ENCODE results near the gene SNRPB2.

SNRPB2 gene

GRCh38 chr20:16764560-16764959 lies 34.7 kb downstream of the SNRPB2 start:
- DNase-seq (ENCODE audit: low spot score) = no peak
- Histone ChIP-seq H2BK15ac (ENCODE audit: low read length) (no peak overlapping the region), H3K79me1 (ENCODE audit: low read depth, low read length) (no peaks in the 10 kb centered on the region), H3K4ac (ENCODE audit: low read length) (no peak overlapping the region), H2BK5ac (ENCODE audit: low read length) (no peak overlapping the region), H3K9ac (ENCODE audit: low read depth, low read length, poor library complexity) (no peak overlapping the region), H3K36me3 (replicated peaks in 1 of 2; ENCODE audit: control insufficient read depth in 2 of 2, insufficient read depth in 2 of 2, low read length in 2 of 2) (no peaks in the 10 kb centered on the region), H2BK12ac (ENCODE audit: low read length) (no peak overlapping the region), H4K8ac (ENCODE audit: low read depth, low read length) (no peak overlapping the region), H2AK5ac (ENCODE audit: low read depth, low read length) (no peak overlapping the region), H2AFZ (ENCODE audit: low read length) (no peak overlapping the region), H3K14ac (ENCODE audit: low read length) (no peak overlapping the region), H2BK120ac (ENCODE audit: low read depth, low read length) (no peak overlapping the region), H3K4me3 (ENCODE audit: low read length in 2 of 2) (no peak overlapping the region), H3K9me3 (replicated peaks in 1 of 2; ENCODE audit: control insufficient read depth in 2 of 2, insufficient read depth in 1 of 2, low read depth in 1 of 2, low read length in 2 of 2) (no peaks in the 10 kb centered on the region), H3K4me2 (ENCODE audit: insufficient read depth, low read length, poor library complexity, severe bottlenecking) (no peak overlapping the region), H3K27ac (replicated peaks; ENCODE audit: low read length) (no peak overlapping the region), H3K23ac (ENCODE audit: low read depth, low read length, poor library complexity) (no peak overlapping the region), H3K18ac (ENCODE audit: low read length) (no peak overlapping the region), H3K4me1 (ENCODE audit: control insufficient read depth in 2 of 2, insufficient read depth in 1 of 2, low read depth in 1 of 2, low read length in 2 of 2) (peaks cover 3 to 13% of the 10 kb centered on the region in 2 donors), H3K27me3 (ENCODE audit: control insufficient read depth in 3 of 3, insufficient read depth in 3 of 3, low read depth in 1 of 3, low read length in 3 of 3) (peaks cover 0 to 5% (median 0%) of the 10 kb centered on the region in 3 experiments), H4K91ac (ENCODE audit: low read depth, low read length, poor library complexity) (no peak overlapping the region)
- WGBS, 2 donors (ENCODE audit: extremely low coverage in 2 of 2, insufficient read length in 2 of 2, insufficient replicate concordance in 1 of 2) = no CpG with 5 or more reads among the region's 4 CpGs

- H3K18ac ChIP-seq (ENCODE audit: low read length) = no peak overlapping the region
Measured at GRCh38 chr20:16771213-16771612, 41.4 kb downstream of the SNRPB2 start.

GRCh38 chr20:16775961-16776360 lies 46.1 kb downstream of the SNRPB2 start:
- Histone ChIP-seq H3K9ac (ENCODE audit: low read depth, low read length, poor library complexity) (no peak overlapping the region), H2AK5ac (ENCODE audit: low read depth, low read length) (no peak overlapping the region), H3K4ac (ENCODE audit: low read length) (no peak overlapping the region), H4K8ac (ENCODE audit: low read depth, low read length) (no peak overlapping the region), H3K18ac (ENCODE audit: low read length) (no peak overlapping the region), H3K14ac (ENCODE audit: low read length) (no peak overlapping the region), H2BK5ac (ENCODE audit: low read length) (no peak overlapping the region), H3K27me3 (ENCODE audit: control insufficient read depth in 3 of 3, insufficient read depth in 3 of 3, low read depth in 1 of 3, low read length in 3 of 3) (no peaks in the 10 kb centered on the region), H2BK15ac (ENCODE audit: low read length) (no peak overlapping the region), H3K36me3 (replicated peaks in 1 of 2; ENCODE audit: control insufficient read depth in 2 of 2, insufficient read depth in 2 of 2, low read length in 2 of 2) (no peaks in the 10 kb centered on the region), H2BK120ac (ENCODE audit: low read depth, low read length) (no peak overlapping the region), H3K27ac (replicated peaks; ENCODE audit: low read length) (no peak overlapping the region), H3K79me1 (ENCODE audit: low read depth, low read length) (no peaks in the 10 kb centered on the region), H3K4me1 (ENCODE audit: control insufficient read depth in 2 of 2, insufficient read depth in 1 of 2, low read depth in 1 of 2, low read length in 2 of 2) (no peaks in the 10 kb centered on the region), H3K4me2 (ENCODE audit: insufficient read depth, low read length, poor library complexity, severe bottlenecking) (no peak overlapping the region), H3K9me3 (replicated peaks in 1 of 2; ENCODE audit: control insufficient read depth in 2 of 2, insufficient read depth in 1 of 2, low read depth in 1 of 2, low read length in 2 of 2) (no peaks in the 10 kb centered on the region), H2BK12ac (ENCODE audit: low read length) (no peak overlapping the region), H2AFZ (ENCODE audit: low read length) (no peak overlapping the region), H3K23ac (ENCODE audit: low read depth, low read length, poor library complexity) (no peak overlapping the region), H4K91ac (ENCODE audit: low read depth, low read length, poor library complexity) (no peak overlapping the region), H3K4me3 (ENCODE audit: low read length in 2 of 2) (no peak overlapping the region)
- no CpG with 5 or more reads among the region's 1 CpG for WGBS, 2 donors (ENCODE audit: extremely low coverage in 2 of 2, insufficient read length in 2 of 2, insufficient replicate concordance in 1 of 2)
- DNase-seq (ENCODE audit: low spot score) = no peak

More at GRCh38 chr20:16771213-16771612, 41.4 kb downstream of the SNRPB2 start:
- Histone ChIP-seq H3K36me3 (replicated peaks in 1 of 2; ENCODE audit: control insufficient read depth in 2 of 2, insufficient read depth in 2 of 2, low read length in 2 of 2) (no peaks in the 10 kb centered on the region), H3K79me1 (ENCODE audit: low read depth, low read length) (no peaks in the 10 kb centered on the region), H2BK12ac (ENCODE audit: low read length) (no peak overlapping the region), H4K91ac (ENCODE audit: low read depth, low read length, poor library complexity) (no peak overlapping the region), H2AK5ac (ENCODE audit: low read depth, low read length) (no peak overlapping the region), H3K4ac (ENCODE audit: low read length) (no peak overlapping the region), H2AFZ (ENCODE audit: low read length) (no peak overlapping the region), H3K4me2 (ENCODE audit: insufficient read depth, low read length, poor library complexity, severe bottlenecking) (no peak overlapping the region), H3K9ac (ENCODE audit: low read depth, low read length, poor library complexity) (no peak overlapping the region), H2BK15ac (ENCODE audit: low read length) (no peak overlapping the region), H3K14ac (ENCODE audit: low read length) (no peak overlapping the region), H3K23ac (ENCODE audit: low read depth, low read length, poor library complexity) (no peak overlapping the region), H3K9me3 (replicated peaks in 1 of 2; ENCODE audit: control insufficient read depth in 2 of 2, insufficient read depth in 1 of 2, low read depth in 1 of 2, low read length in 2 of 2) (no peaks in the 10 kb centered on the region), H3K4me1 (ENCODE audit: control insufficient read depth in 2 of 2, insufficient read depth in 1 of 2, low read depth in 1 of 2, low read length in 2 of 2) (no peaks in the 10 kb centered on the region), H3K27ac (replicated peaks; ENCODE audit: low read length) (no peak overlapping the region), H3K4me3 (ENCODE audit: low read length in 2 of 2) (no peak overlapping the region), H4K8ac (ENCODE audit: low read depth, low read length) (no peak overlapping the region), H3K27me3 (ENCODE audit: control insufficient read depth in 3 of 3, insufficient read depth in 3 of 3, low read depth in 1 of 3, low read length in 3 of 3) (peaks cover 0 to 2% (median 0%) of the 10 kb centered on the region in 3 experiments), H2BK5ac (ENCODE audit: low read length) (no peak overlapping the region), H2BK120ac (ENCODE audit: low read depth, low read length) (no peak overlapping the region)
- DNase-seq (ENCODE audit: low spot score) = no peak

- H3K36me3 ChIP-seq (replicated peaks in 1 of 2; ENCODE audit: control insufficient read depth in 2 of 2, insufficient read depth in 2 of 2, low read length in 2 of 2) = no peaks in the 10 kb centered on the region
- no peak overlapping the region for H3K4me3 ChIP-seq (ENCODE audit: low read length in 2 of 2)
- no peaks in the 10 kb centered on the region for H3K9me3 ChIP-seq (replicated peaks in 1 of 2; ENCODE audit: control insufficient read depth in 2 of 2, insufficient read depth in 1 of 2, low read depth in 1 of 2, low read length in 2 of 2)
- H2BK120ac ChIP-seq (ENCODE audit: low read depth, low read length) = no peak overlapping the region
- no peak overlapping the region for H3K9ac ChIP-seq (ENCODE audit: low read depth, low read length, poor library complexity)
- H2BK5ac ChIP-seq (ENCODE audit: low read length) = no peak overlapping the region
- H3K14ac ChIP-seq (ENCODE audit: low read length) = no peak overlapping the region
- H4K8ac ChIP-seq (ENCODE audit: low read depth, low read length) = no peak overlapping the region
- H2AFZ ChIP-seq (ENCODE audit: low read length) = no peak overlapping the region
- no peak overlapping the region for H4K91ac ChIP-seq (ENCODE audit: low read depth, low read length, poor library complexity)
- H3K4ac ChIP-seq (ENCODE audit: low read length) = no peak overlapping the region
- no peaks in the 10 kb centered on the region for H3K4me1 ChIP-seq (ENCODE audit: control insufficient read depth in 2 of 2, insufficient read depth in 1 of 2, low read depth in 1 of 2, low read length in 2 of 2)
- H3K79me1 ChIP-seq (ENCODE audit: low read depth, low read length) = no peaks in the 10 kb centered on the region
- no peak overlapping the region for H3K27ac ChIP-seq (replicated peaks; ENCODE audit: low read length)
- no peak overlapping the region for H3K23ac ChIP-seq (ENCODE audit: low read depth, low read length, poor library complexity)
- DNase-seq (ENCODE audit: low spot score) = no peak
- no peak overlapping the region for H3K18ac ChIP-seq (ENCODE audit: low read length)
- H3K27me3 ChIP-seq (ENCODE audit: control insufficient read depth in 3 of 3, insufficient read depth in 3 of 3, low read depth in 1 of 3, low read length in 3 of 3) = no peaks in the 10 kb centered on the region
- no peak overlapping the region for H2BK12ac ChIP-seq (ENCODE audit: low read length)
- no peak overlapping the region for H3K4me2 ChIP-seq (ENCODE audit: insufficient read depth, low read length, poor library complexity, severe bottlenecking)
- no peak overlapping the region for H2BK15ac ChIP-seq (ENCODE audit: low read length)
- H2AK5ac ChIP-seq (ENCODE audit: low read depth, low read length) = no peak overlapping the region
- WGBS, 2 donors (ENCODE audit: extremely low coverage in 2 of 2, insufficient read length in 2 of 2, insufficient replicate concordance in 1 of 2) = no CpG with 5 or more reads among the region's 1 CpG
Measured at GRCh38 chr20:16777126-16777525, 47.3 kb downstream of the SNRPB2 start.

Measured in neuronal stem cell (in vitro differentiated cells).